Activated naive CD8-positive, alpha-beta T cell treated with anti-CD3 and anti-CD28 coated beads, Interleukin-2, amount 50 U/mL, for 24 hours (primary cell): ENCODE data around the gene ZNF618.

Source experiments
- ATAC-seq: fragments of 150-1000 bp; cut with Tn5 transposase; one replicate; pipeline ENCODE4 v1.10.0; 2021
- DNase-seq: peaks from one replicate; pipeline ENCODE4 v3.0.0; 2021
- H3K27ac Mint-ChIP-seq: one replicate; pipeline ENCODE4 v1.8.0; 2021; ENCODE audit warnings: mild to moderate bottlenecking, mixed read lengths
- H3K27me3 Mint-ChIP-seq: one replicate; pipeline ENCODE4 v1.8.0; 2021; ENCODE audit warnings: mixed read lengths
- H3K36me3 Mint-ChIP-seq: one replicate; pipeline ENCODE4 v1.8.0; 2021; ENCODE audit warnings: low read depth, mixed read lengths
- H3K4me1 Mint-ChIP-seq: one replicate; pipeline ENCODE4 v1.8.0; 2021; ENCODE audit warnings: mixed read lengths
- H3K4me3 Mint-ChIP-seq: one replicate; pipeline ENCODE4 v1.8.0; 2021; ENCODE audit warnings: mild to moderate bottlenecking, moderate library complexity, mixed read lengths
- H3K9me3 Mint-ChIP-seq: one replicate; pipeline ENCODE4 v1.8.0; 2021; ENCODE audit warnings: mixed read lengths

Gene ZNF618

GRCh38 chr9:113890704-113891103, 14.6 kb downstream of the ZNF618 start:
- H3K4me3 Mint-ChIP-seq: no peak overlapping the region
- ATAC-seq (no peak), DNase-seq (no peak)
- peaks cover 12% of the 10 kb centered on the region for H3K4me1 Mint-ChIP-seq
- H3K9me3 Mint-ChIP-seq: peaks cover 5% of the 10 kb centered on the region
- H3K36me3 Mint-ChIP-seq: no peaks in the 10 kb centered on the region
- no peaks in the 10 kb centered on the region for H3K27me3 Mint-ChIP-seq
- no peak overlapping the region for H3K27ac Mint-ChIP-seq

DNA sequence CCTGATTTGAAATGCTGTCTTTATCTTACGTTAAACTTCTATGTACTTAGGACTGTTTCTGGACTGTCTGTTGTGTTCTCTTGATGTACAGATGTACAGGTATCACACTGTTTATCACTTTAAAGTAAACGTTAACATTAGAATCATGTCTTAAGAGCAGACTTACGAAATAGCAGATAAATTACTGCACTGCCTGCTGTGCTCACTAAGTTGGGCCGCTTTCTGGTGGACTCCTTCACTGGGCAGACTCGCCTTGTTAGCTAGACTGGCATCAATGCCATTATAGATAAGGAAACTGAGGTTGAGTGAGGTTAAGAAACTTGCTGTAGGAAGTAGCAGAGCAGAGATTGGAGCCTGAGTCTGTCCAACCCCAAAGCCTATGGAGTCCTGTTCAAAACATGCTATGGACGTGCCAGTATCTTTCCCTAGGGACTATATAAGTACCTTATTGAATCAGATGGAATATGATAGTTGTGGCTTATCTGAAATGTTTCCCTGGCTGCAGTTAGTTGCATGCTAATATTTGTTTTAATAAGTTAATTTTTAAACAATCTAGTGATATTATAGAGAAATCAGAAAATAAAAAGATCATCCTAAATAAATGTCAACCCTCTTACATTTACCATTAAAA, 16.9 kb downstream of the ZNF618 start:
- H3K27ac Mint-ChIP-seq: no peak overlapping the region
- H3K4me3 Mint-ChIP-seq: no peak overlapping the region
- H3K4me1 Mint-ChIP-seq: no peaks in the 10 kb centered on the region
- peaks cover 5% of the 10 kb centered on the region for H3K9me3 Mint-ChIP-seq
- H3K36me3 Mint-ChIP-seq: no peaks in the 10 kb centered on the region
- ATAC-seq (no peak), DNase-seq (no peak)
- no peaks in the 10 kb centered on the region for H3K27me3 Mint-ChIP-seq

DNA sequence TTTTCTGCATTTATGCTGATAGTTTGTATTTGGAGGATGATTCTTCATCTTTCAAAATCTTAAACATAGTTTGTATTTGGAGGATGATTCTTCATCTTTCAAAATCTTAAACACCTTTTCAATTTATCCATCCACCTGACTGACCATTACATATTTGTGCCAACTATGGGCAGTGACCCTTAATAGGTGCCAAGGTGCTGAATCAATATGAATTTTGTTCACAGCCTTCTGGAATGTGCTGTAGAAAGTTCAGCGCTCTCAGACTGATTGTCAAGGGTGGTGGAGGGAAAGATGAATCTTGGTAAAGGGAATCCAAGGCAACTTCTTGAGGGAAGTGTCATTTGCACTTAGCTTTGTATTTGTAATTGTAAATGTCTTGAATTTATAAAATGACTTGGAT, 18.1 kb downstream of the ZNF618 start:
- ATAC-seq (no peak), DNase-seq (no peak)
- Mint-ChIP-seq H3K27ac (no peak overlapping the region), H3K27me3 (no peaks in the 10 kb centered on the region), H3K4me1 (no peaks in the 10 kb centered on the region), H3K9me3 (peaks cover 5% of the 10 kb centered on the region), H3K4me3 (no peak overlapping the region), H3K36me3 (no peaks in the 10 kb centered on the region)

DNA sequence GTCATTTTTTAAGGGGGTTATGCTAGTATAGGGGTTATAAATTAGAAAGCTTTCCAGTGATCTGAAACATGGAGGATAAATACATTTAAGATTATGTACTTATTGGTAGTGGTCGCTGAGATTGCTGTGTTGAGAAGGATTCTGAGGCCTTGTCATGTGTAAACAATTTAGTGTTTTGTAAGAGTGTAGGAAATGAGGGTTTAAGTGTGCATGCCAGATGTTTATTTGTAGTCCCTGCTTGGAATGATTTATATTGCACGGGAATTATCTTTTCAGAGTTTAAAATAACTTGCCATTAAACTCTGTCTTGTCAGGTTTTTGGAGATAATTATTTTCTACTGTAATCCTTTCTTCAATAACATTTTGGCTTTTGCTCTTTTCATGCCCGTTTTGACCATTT, 19.4 kb downstream of the ZNF618 start:
- ATAC-seq (no peak), DNase-seq (no peak)
- H3K36me3 Mint-ChIP-seq: no peaks in the 10 kb centered on the region
- no peak overlapping the region for H3K27ac Mint-ChIP-seq
- H3K4me1 Mint-ChIP-seq: no peaks in the 10 kb centered on the region
- H3K4me3 Mint-ChIP-seq: no peak overlapping the region
- no peaks in the 10 kb centered on the region for H3K27me3 Mint-ChIP-seq
- peaks cover 5% of the 10 kb centered on the region for H3K9me3 Mint-ChIP-seq

GRCh38 chr9:113896713-113897112, 20.6 kb downstream of the ZNF618 start:
- H3K4me1 Mint-ChIP-seq: no peaks in the 10 kb centered on the region
- no peaks in the 10 kb centered on the region for H3K27me3 Mint-ChIP-seq
- ATAC-seq: no peak
- H3K4me3 Mint-ChIP-seq: no peak overlapping the region
- H3K9me3 Mint-ChIP-seq: no peaks in the 10 kb centered on the region
- no peaks in the 10 kb centered on the region for H3K36me3 Mint-ChIP-seq
- no peak for DNase-seq
- H3K27ac Mint-ChIP-seq: no peak overlapping the region

DNA sequence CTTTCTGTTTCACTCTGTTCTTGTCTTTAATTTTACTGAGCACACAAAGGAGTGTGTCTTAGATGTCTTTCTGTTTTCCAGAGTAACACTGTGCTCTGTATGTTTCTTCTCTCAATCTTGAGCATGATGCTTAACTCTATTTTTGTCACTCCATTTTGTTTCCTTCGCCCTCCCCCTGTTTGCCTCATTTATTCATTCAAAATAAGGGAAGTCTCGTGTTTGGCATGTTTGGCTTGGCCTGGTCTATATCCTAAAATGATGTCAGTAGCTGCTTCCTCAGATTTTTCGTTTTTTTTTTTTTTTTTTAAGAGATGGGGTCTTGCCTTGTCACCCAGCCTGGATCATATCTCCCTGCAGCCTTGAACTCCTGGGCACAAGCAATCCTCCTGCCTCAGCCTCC, 22.0 kb downstream of the ZNF618 start:
- no peaks in the 10 kb centered on the region for H3K27me3 Mint-ChIP-seq
- no peak for ATAC-seq
- H3K4me1 Mint-ChIP-seq: no peaks in the 10 kb centered on the region
- H3K27ac Mint-ChIP-seq: no peak overlapping the region
- H3K9me3 Mint-ChIP-seq: no peaks in the 10 kb centered on the region
- no peak overlapping the region for H3K4me3 Mint-ChIP-seq
- no peaks in the 10 kb centered on the region for H3K36me3 Mint-ChIP-seq
- no peak for DNase-seq

- ATAC-seq (no peak), DNase-seq (no peak)
- H3K27ac Mint-ChIP-seq: no peak overlapping the region
- H3K27me3 Mint-ChIP-seq: no peaks in the 10 kb centered on the region
- H3K4me1 Mint-ChIP-seq: no peaks in the 10 kb centered on the region
- peaks cover 1% of the 10 kb centered on the region for H3K9me3 Mint-ChIP-seq
- H3K4me3 Mint-ChIP-seq: no peak overlapping the region
- H3K36me3 Mint-ChIP-seq: peaks cover 2% of the 10 kb centered on the region
Observed at GRCh38 chr9:113898596-113898995, 22.5 kb downstream of the ZNF618 start.

DNA sequence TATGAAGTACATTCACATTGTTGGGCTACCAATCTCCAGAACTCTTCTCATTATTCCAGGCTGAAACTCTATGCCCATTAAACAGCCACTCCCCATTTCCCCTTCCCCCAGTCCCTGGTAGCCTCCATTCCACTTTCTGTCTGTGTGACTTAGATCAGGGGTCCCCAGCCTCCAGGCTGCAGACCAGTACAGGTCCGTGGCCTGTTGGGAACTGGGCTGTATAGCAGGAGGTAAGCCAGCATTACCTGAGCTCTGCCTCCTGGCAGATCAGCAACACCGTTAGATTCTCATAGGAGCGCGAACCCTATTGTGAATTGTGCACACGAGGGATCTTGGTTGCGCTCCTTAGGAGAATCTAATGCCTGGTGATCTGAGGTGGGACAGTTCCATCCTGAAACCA, 23.1 kb downstream of the ZNF618 start:
- Mint-ChIP-seq H3K4me1 (no peaks in the 10 kb centered on the region), H3K36me3 (peaks cover 2% of the 10 kb centered on the region), H3K27ac (no peak overlapping the region), H3K27me3 (no peaks in the 10 kb centered on the region), H3K4me3 (no peak overlapping the region), H3K9me3 (peaks cover 6% of the 10 kb centered on the region)
- ATAC-seq (no peak), DNase-seq (no peak)

DNA sequence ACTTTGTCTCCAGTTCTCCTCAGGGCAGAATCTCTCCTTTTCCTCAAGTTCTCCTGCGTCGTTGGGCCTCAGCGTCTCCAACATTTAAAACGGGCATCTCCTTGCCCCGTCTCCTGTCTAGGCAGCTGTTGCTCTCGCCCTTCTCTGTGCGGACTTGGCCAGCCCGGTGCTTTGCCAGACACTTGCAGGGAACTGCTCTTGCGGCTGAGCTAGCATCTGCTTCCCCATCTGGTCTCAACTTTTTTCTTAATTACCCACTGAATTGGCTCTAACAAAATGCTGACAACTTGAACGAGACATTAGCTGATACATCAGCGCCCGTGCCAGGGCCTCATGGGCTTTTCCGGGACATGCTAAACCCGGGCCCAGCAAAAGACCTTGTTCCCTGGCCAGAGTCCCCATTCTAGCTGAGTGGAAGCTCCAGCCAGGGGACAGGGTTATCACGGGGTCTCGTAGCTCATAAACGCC, 25.1 kb downstream of the ZNF618 start:
- Mint-ChIP-seq H3K4me1 (no peaks in the 10 kb centered on the region), H3K27me3 (no peaks in the 10 kb centered on the region), H3K27ac (no peak overlapping the region), H3K4me3 (no peak overlapping the region), H3K9me3 (peaks cover 10% of the 10 kb centered on the region), H3K36me3 (peaks cover 2% of the 10 kb centered on the region)
- DNase-seq (no peak), ATAC-seq (no peak)

DNA sequence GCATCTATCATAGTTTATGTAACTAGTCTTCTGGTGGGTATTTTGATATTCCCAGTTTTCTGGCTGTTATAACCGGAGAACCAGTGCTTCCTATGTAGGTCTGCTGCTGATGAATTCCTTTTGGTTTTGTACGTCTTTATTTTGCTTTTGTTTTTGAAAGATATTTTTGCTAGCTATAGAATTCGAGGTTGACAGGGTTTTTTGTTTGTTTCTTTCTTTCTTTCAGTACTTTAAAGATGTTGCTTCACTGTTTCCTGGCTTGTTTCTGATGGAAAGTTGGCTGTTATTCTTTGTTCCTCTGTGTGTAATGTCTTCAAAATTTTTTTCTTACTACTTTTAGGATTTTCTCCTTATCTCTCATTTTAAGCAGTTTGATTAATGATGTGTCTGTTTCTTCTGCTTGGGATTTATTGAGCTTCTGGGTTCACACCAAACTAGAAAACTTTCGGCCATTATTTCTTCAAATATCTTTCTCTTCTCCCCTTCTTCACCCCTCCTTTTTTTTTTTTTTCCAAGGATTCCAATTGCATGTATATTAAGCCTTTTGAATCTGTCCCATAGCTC, 27.5 kb downstream of the ZNF618 start:
- Mint-ChIP-seq H3K27ac (no peak overlapping the region), H3K36me3 (peaks cover 2% of the 10 kb centered on the region), H3K27me3 (no peaks in the 10 kb centered on the region), H3K4me3 (no peak overlapping the region), H3K9me3 (peaks cover 10% of the 10 kb centered on the region), H3K4me1 (no peaks in the 10 kb centered on the region)
- no peak for ATAC-seq
- DNase-seq: no peak

DNA sequence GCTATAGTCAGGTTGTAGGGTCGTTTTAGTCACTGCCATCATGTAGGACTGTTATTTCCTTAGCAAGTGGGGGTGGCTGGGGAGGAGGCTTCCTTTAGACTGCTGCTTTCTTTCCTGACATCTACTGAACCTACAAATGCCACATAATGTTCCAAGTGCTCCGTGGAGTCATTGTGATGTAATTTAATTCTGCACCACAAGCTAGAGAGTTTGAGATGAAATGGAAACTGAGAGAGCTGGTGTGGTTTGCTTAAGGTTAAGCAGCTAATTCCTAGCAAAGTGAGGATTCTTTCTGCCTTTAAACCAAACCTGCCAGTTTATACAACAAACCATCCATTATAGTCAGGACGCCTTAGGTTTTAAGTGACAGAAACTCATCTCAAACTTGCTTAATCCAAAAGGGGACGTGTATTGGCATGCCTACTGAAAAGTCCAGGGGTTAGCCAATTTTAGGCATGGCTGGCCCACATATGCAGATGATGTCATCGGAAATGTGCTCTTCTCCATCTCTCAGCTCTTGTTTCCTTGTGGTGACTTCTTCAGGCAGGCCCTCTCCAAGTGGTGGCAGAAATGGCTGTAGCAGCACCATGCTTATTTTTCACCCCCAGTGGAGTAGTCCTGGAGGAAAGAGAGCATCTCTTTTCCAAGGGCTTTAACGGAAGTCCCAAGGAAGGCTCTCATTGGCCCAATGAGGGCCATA, 30.5 kb downstream of the ZNF618 start:
- Mint-ChIP-seq H3K4me3 (no peak overlapping the region), H3K27ac (no peak overlapping the region), H3K4me1 (no peaks in the 10 kb centered on the region), H3K27me3 (no peaks in the 10 kb centered on the region), H3K9me3 (peaks cover 10% of the 10 kb centered on the region), H3K36me3 (peaks cover 2% of the 10 kb centered on the region)
- DNase-seq (no peak), ATAC-seq (no peak)

DNA sequence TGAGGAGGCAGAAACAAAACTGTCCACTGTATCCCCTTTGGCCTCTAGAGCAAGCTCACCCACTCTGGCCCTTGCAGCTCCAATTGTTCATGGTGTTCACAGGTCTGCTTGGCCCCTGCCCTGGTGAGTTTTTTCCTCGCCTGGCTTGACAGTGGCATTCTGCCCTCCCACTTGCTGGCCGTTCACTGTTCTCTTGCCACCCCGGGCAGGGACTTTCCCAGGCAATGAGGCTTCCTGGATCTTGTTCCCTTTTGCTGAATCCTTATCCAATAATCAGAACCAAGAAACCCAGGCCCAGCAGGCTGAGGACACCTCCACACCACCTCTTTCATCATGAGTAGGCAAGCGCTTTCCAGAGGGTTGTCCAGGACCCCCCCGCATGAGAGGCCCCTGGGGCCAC, 31.2 kb downstream of the ZNF618 start:
- no peak overlapping the region for H3K4me3 Mint-ChIP-seq
- ATAC-seq (no peak), DNase-seq (no peak)
- no peak overlapping the region for H3K27ac Mint-ChIP-seq
- peaks cover 2% of the 10 kb centered on the region for H3K36me3 Mint-ChIP-seq
- H3K27me3 Mint-ChIP-seq: no peaks in the 10 kb centered on the region
- peaks cover 10% of the 10 kb centered on the region for H3K9me3 Mint-ChIP-seq
- no peaks in the 10 kb centered on the region for H3K4me1 Mint-ChIP-seq

DNA sequence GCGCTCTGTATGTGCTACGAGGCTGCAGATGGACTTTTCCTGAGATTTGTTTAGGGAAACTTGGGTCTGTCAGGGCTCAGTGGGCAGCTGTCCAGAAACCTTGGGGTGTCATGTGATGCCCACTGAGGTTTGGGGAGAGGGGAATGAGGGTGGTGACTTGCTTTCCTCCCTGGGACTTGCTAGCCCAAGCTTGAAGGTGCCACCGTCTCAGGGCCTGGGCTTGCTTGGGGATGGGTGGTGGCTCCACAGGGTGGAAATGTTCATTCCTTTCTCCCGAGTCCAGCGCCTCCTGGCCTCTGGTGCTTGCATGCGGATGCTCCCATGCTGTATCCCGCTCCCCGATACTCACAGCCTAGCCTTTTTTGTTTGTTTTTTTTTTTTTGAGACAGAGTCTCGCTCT, 33.3 kb downstream of the ZNF618 start:
- Mint-ChIP-seq H3K4me1 (no peaks in the 10 kb centered on the region), H3K27me3 (no peaks in the 10 kb centered on the region), H3K4me3 (no peak overlapping the region), H3K27ac (no peak overlapping the region), H3K9me3 (peaks cover 4% of the 10 kb centered on the region), H3K36me3 (no peaks in the 10 kb centered on the region)
- no peak for ATAC-seq
- DNase-seq: no peak

DNA sequence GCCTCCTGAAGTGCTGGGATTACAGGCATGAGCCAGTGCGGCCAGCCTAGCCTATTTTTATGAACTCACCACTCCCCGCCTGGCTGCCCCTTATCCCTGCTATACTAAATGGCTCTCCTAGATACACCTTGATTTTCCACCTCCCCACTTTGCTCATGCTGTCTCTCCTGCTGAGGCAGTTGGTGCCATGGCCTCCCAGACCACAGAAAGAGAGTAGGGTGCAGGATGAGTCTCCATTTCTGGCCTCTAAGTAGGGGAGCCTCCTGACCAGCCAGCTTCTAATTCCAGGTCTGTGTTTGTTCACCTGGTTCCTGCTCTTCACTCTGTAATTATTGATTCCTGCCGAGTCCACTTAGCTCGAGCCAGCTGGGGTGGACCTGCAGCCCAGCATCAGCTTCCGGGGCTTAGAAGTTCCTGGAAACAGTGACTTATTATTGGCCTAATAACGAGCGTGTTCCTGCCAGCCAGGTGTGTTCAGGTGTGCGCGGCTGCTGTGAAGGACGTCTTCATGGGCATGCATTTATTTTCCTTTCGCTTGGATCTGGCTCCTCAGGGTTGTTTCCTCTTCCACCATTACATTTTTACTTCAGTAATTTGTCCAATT, 34.0 kb downstream of the ZNF618 start:
- ATAC-seq (no peak), DNase-seq (no peak)
- Mint-ChIP-seq H3K27ac (no peak overlapping the region), H3K27me3 (no peaks in the 10 kb centered on the region), H3K36me3 (no peaks in the 10 kb centered on the region), H3K4me3 (no peak overlapping the region), H3K9me3 (no peaks in the 10 kb centered on the region), H3K4me1 (no peaks in the 10 kb centered on the region)
